HG03342 (cell line): ENCODE measurements around the gene CD93.

Experiments used
- ATAC-seq: cut with Tn5 transposase; IDR thresholded peaks from one replicate; pipeline ENCODE4 v1.9.1; 2021; ENCODE audit warnings: mild to moderate bottlenecking, moderate library complexity; ENCODE audit not compliant: unreplicated experiment

Gene CD93

DNA sequence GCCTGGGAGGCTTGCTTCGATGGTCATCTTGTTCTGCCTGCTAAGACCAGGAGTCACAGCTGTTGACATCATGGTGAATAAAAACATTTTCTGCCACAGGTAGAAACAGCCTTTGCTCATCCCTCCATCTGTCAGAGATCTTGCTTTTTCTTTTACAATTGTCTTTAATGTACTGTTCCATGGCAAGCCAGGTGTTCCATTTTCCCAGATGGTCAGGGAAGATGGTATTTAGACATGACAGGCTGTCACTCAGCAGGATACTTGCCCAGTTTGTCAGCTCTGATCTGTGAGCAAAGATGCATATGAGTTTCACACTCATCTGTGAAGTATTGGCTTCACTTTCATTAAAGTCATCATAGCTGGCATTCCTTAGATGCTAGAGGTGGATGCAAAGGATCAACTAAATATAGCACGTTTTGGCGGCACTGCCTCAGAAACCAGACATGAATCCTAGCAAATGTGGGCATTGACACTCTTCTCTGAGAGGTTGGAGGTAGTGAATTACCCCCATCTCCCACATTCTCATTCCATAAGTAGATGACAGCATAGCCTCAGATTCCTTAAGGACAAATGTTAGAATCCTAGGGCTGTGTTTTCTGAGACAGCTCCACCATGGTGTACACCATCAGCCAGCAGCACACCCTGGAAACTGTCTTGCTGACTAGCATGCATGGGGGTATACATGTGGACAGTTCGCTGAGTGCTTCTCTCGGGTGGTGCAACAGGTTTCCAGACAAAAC, 46.8 kb downstream of the CD93 start:
- ATAC-seq: no peak

DNA sequence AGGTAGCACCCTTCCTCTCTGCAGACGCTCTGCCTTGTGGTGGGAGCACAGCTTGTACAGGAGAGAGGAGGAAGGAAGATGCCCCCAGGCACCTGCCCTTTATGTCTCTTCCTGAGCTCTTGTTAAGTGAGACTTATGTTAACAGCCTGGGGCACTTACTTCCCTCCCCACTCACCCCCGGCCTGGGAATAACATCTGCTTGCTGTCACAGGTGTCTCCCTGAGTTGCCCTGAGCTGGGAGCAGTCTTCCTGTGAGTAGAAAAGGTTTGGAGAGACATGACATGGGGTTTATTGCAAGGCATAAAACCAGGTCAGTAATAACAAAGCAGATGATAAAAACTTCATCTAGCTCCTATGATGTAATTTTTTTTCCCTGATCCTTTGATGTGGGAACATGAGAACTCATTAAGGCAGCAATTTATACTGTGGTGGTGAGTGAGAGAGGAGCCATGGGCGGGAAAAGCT, 49.1 kb downstream of the CD93 start:
- no peak for ATAC-seq

GRCh38 chr20:23036371-23036770, 49.8 kb downstream of the CD93 start:
- no peak for ATAC-seq

DNA sequence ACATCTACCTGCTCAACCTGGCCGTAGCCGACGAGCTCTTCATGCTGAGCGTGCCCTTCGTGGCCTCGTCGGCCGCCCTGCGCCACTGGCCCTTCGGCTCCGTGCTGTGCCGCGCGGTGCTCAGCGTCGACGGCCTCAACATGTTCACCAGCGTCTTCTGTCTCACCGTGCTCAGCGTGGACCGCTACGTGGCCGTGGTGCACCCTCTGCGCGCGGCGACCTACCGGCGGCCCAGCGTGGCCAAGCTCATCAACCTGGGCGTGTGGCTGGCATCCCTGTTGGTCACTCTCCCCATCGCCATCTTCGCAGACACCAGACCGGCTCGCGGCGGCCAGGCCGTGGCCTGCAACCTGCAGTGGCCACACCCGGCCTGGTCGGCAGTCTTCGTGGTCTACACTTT, 50.4 kb downstream of the CD93 start:
- no peak for ATAC-seq

GRCh38 chr20:23034721-23035671, 51.1 kb downstream of the CD93 start, which contains the start of gene SSTR4:
Gene SSTR4 (plus strand): TSS chr20:23035312. CDS start chr20:23035484, 172 bp downstream.
- ATAC-seq: no peak

GRCh38 chr20:23033918-23034317, 52.2 kb downstream of the CD93 start:
- no peak for ATAC-seq

GRCh38 chr20:23032750-23033078, 53.4 kb downstream of the CD93 start:
- no peak for ATAC-seq

- no peak for ATAC-seq
Observed at GRCh38 chr20:23032056-23032749, 53.9 kb downstream of the CD93 start.

- no peak for ATAC-seq
Observed at GRCh38 chr20:23031346-23031745, 54.8 kb downstream of the CD93 start.
